K562 (cell line): Measurements from ENCODE around the gene NR4A2.

Source experiments
- CREB1 ChIP-seq, 2 experiments: sonication (generic) in 1 of 2; formaldehyde crosslinking in 1 of 2; IDR thresholded peaks; 2 replicates each; pipeline versions ENCODE4 v1.6.1 to v1.8.0; 2012 to 2022; ENCODE audit warnings: inconsistent platforms in 1 of 2, mild to moderate bottlenecking in 1 of 2, missing genetic modification reagents in 1 of 2, moderate library complexity in 1 of 2
- NFE2 ChIP-seq: IDR thresholded peaks from 2 replicates; pipeline ENCODE4 v1.6.1; 2014; ENCODE audit warnings: antibody characterized with exemption, low read depth
- POLR2A ChIP-seq: fragments of 450-650 bp; conservative IDR thresholded peaks from 2 replicates; pipeline ENCODE4 v1.6.1; 2016
- RAD21 ChIP-seq, 2 experiments: fragments of 250-450 bp in 1 of 2; fragments of 450-650 bp in 1 of 2; sonication (Bioruptor Pico) in 1 of 2; formaldehyde crosslinking in 1 of 2; IDR thresholded peaks in 1 of 2; conservative IDR thresholded peaks in 1 of 2; 2 replicates each; pipeline versions ENCODE4 v1.4.0 to v1.8.0; 2020 to 2022; ENCODE audit warnings: mild to moderate bottlenecking in 2 of 2, moderate library complexity in 1 of 2

- TF ChIP-seq NFE2, result no peak
- no peak for TF ChIP-seq RAD21 (CRISPR knock-in tag; conservative IDR thresholded peaks at IDR 0.05 in 1 of 2, IDR thresholded peaks at IDR 0.05 in 1 of 2)
- no peak for TF ChIP-seq POLR2A
- TF ChIP-seq CREB1 (IDR thresholded peaks at IDR 0.05), result no peak
- no peak for TF ChIP-seq CREB1 (CRISPR knock-in tag; IDR thresholded peaks at IDR 0.05)
Observed at GRCh38 chr2:156379714-156380113, 47.2 kb upstream of the NR4A2 start.
